ENCODE results near the gene NEBL. TPM values are rescaled to one million over a fixed set of nuclear protein-coding genes. Genes with fewer than 3 reads are reported as not detected.

The NEBL gene
- total RNA-seq, 6 experiments from 2014 or later: 1.2 to 8.3 (median 2.4) TPM

GRCh38 chr10:20932606-20933126, 35.6 kb upstream of the NEBL start:
- Histone ChIP-seq H3K27me3 (no peaks in the 10 kb centered on the region), H3K27ac (peak overlapping the region in 2 of 3 donors; percentile 15 to 44), H3K9me3 (no peaks in the 10 kb centered on the region), H3K4me3 (no peak overlapping the region), H3K4me1 (peaks cover 0 to 18% (median 0%) of the 10 kb centered on the region in 4 donors), H3K36me3 (no peaks in the 10 kb centered on the region)
- ATAC-seq (peak; percentile 52 to 76 (median 64)), DNase-seq (no peak)
- intact Hi-C loops (cut with DNase I): no loop called here
- TF ChIP-seq CTCF (IDR thresholded peaks at IDR 0.05): no peak
- TF ChIP-seq POLR2A (IDR thresholded peaks at IDR 0.05): no peak
- WGBS (ENCODE audit: insufficient coverage, low coverage, low lambda C conversion rate, missing lambda C conversion rate): 46% methylated on average over 5 of the region's 5 CpGs

- no peak overlapping the region for H3K4me3 ChIP-seq
- DNase-seq (peak in 1 of 3 donors; percentile 36), ATAC-seq (no peak)
- intact Hi-C loops (cut with DNase I): no loop called here
- no peaks in the 10 kb centered on the region for H3K27me3 ChIP-seq
- no peaks in the 10 kb centered on the region for H3K9me3 ChIP-seq
- 79% methylated on average over 5 of the region's 8 CpGs for WGBS (ENCODE audit: insufficient coverage, low coverage, low lambda C conversion rate, missing lambda C conversion rate)
- H3K4me1 ChIP-seq: peaks cover 0 to 18% (median 0%) of the 10 kb centered on the region in 4 donors
- no peak overlapping the region for H3K27ac ChIP-seq
- no peaks in the 10 kb centered on the region for H3K36me3 ChIP-seq
- TF ChIP-seq POLR2A (IDR thresholded peaks at IDR 0.05) (no peak), CTCF (IDR thresholded peaks at IDR 0.05) (no peak)
Measured at GRCh38 chr10:20931156-20931795, 34.2 kb upstream of the NEBL start.

GRCh38 chr10:20927456-20927855, 30.3 kb upstream of the NEBL start:
- no peak overlapping the region for H3K27ac ChIP-seq
- peaks cover 0 to 3% (median 0%) of the 10 kb centered on the region in 4 donors for H3K4me1 ChIP-seq
- H3K36me3 ChIP-seq: no peaks in the 10 kb centered on the region
- 50% methylated on average over 2 of the region's 2 CpGs for WGBS (ENCODE audit: insufficient coverage, low coverage, low lambda C conversion rate, missing lambda C conversion rate)
- DNase-seq: no peak
- H3K27me3 ChIP-seq: no peaks in the 10 kb centered on the region
- no peak overlapping the region for H3K4me3 ChIP-seq
- intact Hi-C loops (cut with DNase I): no loop called here
- no peaks in the 10 kb centered on the region for H3K9me3 ChIP-seq
- TF ChIP-seq CTCF (IDR thresholded peaks at IDR 0.05) (no peak), POLR2A (IDR thresholded peaks at IDR 0.05) (no peak)
- ATAC-seq: no peak

GRCh38 chr10:20922451-20922850, 25.3 kb upstream of the NEBL start:
- DNase-seq (no peak), ATAC-seq (no peak)
- Histone ChIP-seq H3K36me3 (no peaks in the 10 kb centered on the region), H3K4me3 (no peak overlapping the region), H3K4me1 (no peaks in the 10 kb centered on the region), H3K9me3 (no peaks in the 10 kb centered on the region), H3K27me3 (no peaks in the 10 kb centered on the region), H3K27ac (no peak overlapping the region)
- intact Hi-C loops (cut with DNase I): no loop called here
- WGBS (ENCODE audit: insufficient coverage, low coverage, low lambda C conversion rate, missing lambda C conversion rate): 67% methylated on average over 5 of the region's 5 CpGs
- TF ChIP-seq CTCF (IDR thresholded peaks at IDR 0.05): no peak
- TF ChIP-seq POLR2A (IDR thresholded peaks at IDR 0.05): no peak

Data from right lobe of liver (tissue), 6 donors.